H9 (cell line): ENCODE data around the gene OGFOD2. TPM values are rescaled to one million over a fixed set of nuclear protein-coding genes. Genes with fewer than 3 reads are reported as not detected.

Source experiments
- DNase-seq: peaks from one replicate; pipeline ENCODE4 v3.0.0-alpha.2; 2017
- H2AFZ ChIP-seq: one replicate; pipeline ENCODE4 v1.6.1; 2013; ENCODE audit warnings: mild to moderate bottlenecking, low read length, control low read depth, moderate library complexity
- H2AK5ac ChIP-seq: 2 replicates; pipeline ENCODE4 v1.6.1; 2013; ENCODE audit warnings: low read length, control low read depth, mixed read lengths; ENCODE audit not compliant: insufficient read length
- H2BK120ac ChIP-seq: one replicate; pipeline ENCODE4 v1.6.1; 2013; ENCODE audit warnings: low read depth, mild to moderate bottlenecking, low read length, control low read depth, inconsistent platforms; ENCODE audit not compliant: poor library complexity, severe bottlenecking
- H2BK12ac ChIP-seq: 2 replicates; pipeline ENCODE4 v1.6.1; 2013; ENCODE audit warnings: low read length, control low read depth, mixed read lengths, low read depth; ENCODE audit not compliant: insufficient read length
- H2BK15ac ChIP-seq: 2 replicates; pipeline ENCODE4 v1.6.1; 2013; ENCODE audit warnings: low read depth, low read length, control low read depth
- H2BK20ac ChIP-seq: one replicate; pipeline ENCODE4 v1.6.1; 2013; ENCODE audit warnings: low read depth, mild to moderate bottlenecking, low read length, control low read depth, inconsistent platforms; ENCODE audit not compliant: poor library complexity, severe bottlenecking
- H2BK5ac ChIP-seq: 2 replicates; pipeline ENCODE4 v1.6.1; 2013; ENCODE audit warnings: low read length, control low read depth, mixed read lengths; ENCODE audit not compliant: insufficient read length
- H3K14ac ChIP-seq: 2 replicates; pipeline ENCODE4 v1.6.1; 2013; ENCODE audit warnings: low read length, control low read depth; ENCODE audit not compliant: insufficient read depth
- H3K18ac ChIP-seq: 2 replicates; pipeline ENCODE4 v1.6.1; 2013; ENCODE audit warnings: low read depth, mild to moderate bottlenecking, mixed read lengths, low read length, control low read depth; ENCODE audit not compliant: insufficient read length
- H3K23ac ChIP-seq: 2 replicates; pipeline ENCODE4 v1.6.1; 2013; ENCODE audit warnings: low read length, control low read depth, mixed read lengths, low read depth; ENCODE audit not compliant: insufficient read length
- H3K23me2 ChIP-seq: 2 replicates; pipeline ENCODE4 v1.6.1; 2013; ENCODE audit warnings: low read depth, mild to moderate bottlenecking, mixed read lengths, low read length, control low read depth; ENCODE audit not compliant: insufficient read length, poor library complexity, severe bottlenecking
- H3K27ac ChIP-seq: 2 replicates; pipeline ENCODE4 v1.5.1; 2013; ENCODE audit warnings: low read length, control low read depth, mixed read lengths, low read depth; ENCODE audit not compliant: insufficient read length
- H3K27me3 ChIP-seq: 2 replicates; pipeline ENCODE4 v1.6.1; 2013; ENCODE audit warnings: low read length, control low read depth, inconsistent platforms; ENCODE audit not compliant: insufficient read depth
- H3K4ac ChIP-seq: 2 replicates; pipeline ENCODE4 v1.6.1; 2013; ENCODE audit warnings: low read depth, mild to moderate bottlenecking, control low read depth, inconsistent platforms, low read length, moderate library complexity
- H3K4me1 ChIP-seq: 2 replicates; pipeline ENCODE4 v1.6.1; 2013; ENCODE audit warnings: low read length, control low read depth, inconsistent platforms; ENCODE audit not compliant: insufficient read depth
- H3K4me2 ChIP-seq: 2 replicates; pipeline ENCODE4 v1.6.1; 2013; ENCODE audit warnings: low read length, control low read depth, mixed read lengths; ENCODE audit not compliant: insufficient read length, insufficient read depth
- H3K56ac ChIP-seq: 2 replicates; pipeline ENCODE4 v1.6.1; 2013; ENCODE audit warnings: low read depth, mild to moderate bottlenecking, mixed read lengths, low read length, control low read depth; ENCODE audit not compliant: insufficient read length
- H3K79me1 ChIP-seq: 2 replicates; pipeline ENCODE4 v1.6.1; 2013; ENCODE audit warnings: low read depth, mild to moderate bottlenecking, moderate library complexity, low read length, control low read depth, inconsistent platforms; ENCODE audit not compliant: insufficient read depth, poor library complexity, severe bottlenecking
- H3K79me2 ChIP-seq: 2 replicates; pipeline ENCODE4 v1.6.1; 2013; ENCODE audit warnings: low read length, control low read depth, inconsistent platforms; ENCODE audit not compliant: insufficient read depth
- H3K9ac ChIP-seq: 2 replicates; pipeline ENCODE4 v1.6.1; 2013; ENCODE audit warnings: low read length, control low read depth, mixed read lengths; ENCODE audit not compliant: insufficient read length; ENCODE audit errors: extremely low read depth
- H3K9me3 ChIP-seq: one replicate; pipeline ENCODE4 v1.6.1; 2013; ENCODE audit warnings: low read depth, low read length, inconsistent platforms; ENCODE audit not compliant: control insufficient read depth
- H3T11ph ChIP-seq: one replicate; pipeline ENCODE4 v1.6.1; 2013; ENCODE audit warnings: mild to moderate bottlenecking, low read length, control low read depth, inconsistent platforms
- H4K20me1 ChIP-seq: one replicate; pipeline ENCODE4 v1.6.1; 2013; ENCODE audit not compliant: control insufficient read depth, insufficient read length, insufficient read depth
- H4K5ac ChIP-seq: 2 replicates; pipeline ENCODE4 v1.6.1; 2013; ENCODE audit warnings: low read depth, mild to moderate bottlenecking, mixed read lengths, low read length, control low read depth; ENCODE audit not compliant: insufficient read length
- H4K8ac ChIP-seq: replicated peaks from 2 replicates; pipeline ENCODE4 v1.6.1; 2013; ENCODE audit warnings: low read length, control low read depth, mixed read lengths, low read depth; ENCODE audit not compliant: insufficient read length
- H4K91ac ChIP-seq: 2 replicates; pipeline ENCODE4 v1.6.1; 2013; ENCODE audit warnings: low read depth, mild to moderate bottlenecking, moderate library complexity, mixed read lengths, low read length, control low read depth; ENCODE audit not compliant: insufficient read length
- H3K27ac Mint-ChIP-seq, 3 experiments: 2 replicates in 2 of 3; 3 replicates in 1 of 3; pipeline ENCODE4 v1.8.0; 2020 to 2021; ENCODE audit warnings: mixed read lengths in 3 of 3, mild to moderate bottlenecking in 1 of 3, moderate library complexity in 1 of 3
- H3K27me3 Mint-ChIP-seq: 2 replicates; pipeline ENCODE4 v1.8.0; 2021; ENCODE audit warnings: low read depth, mild to moderate bottlenecking, moderate library complexity, mixed read lengths
- H3K36me3 Mint-ChIP-seq, 3 experiments: 2 replicates in 2 of 3; 3 replicates in 1 of 3; pipeline ENCODE4 v1.8.0; 2020 to 2021; ENCODE audit warnings: low read depth in 3 of 3, mixed read lengths in 3 of 3; ENCODE audit not compliant: insufficient read depth in 1 of 3
- H3K4me1 Mint-ChIP-seq, 2 experiments: 2 replicates each; pipeline ENCODE4 v1.8.0; 2020; ENCODE audit warnings: mixed read lengths in 2 of 2
- H3K4me3 Mint-ChIP-seq, 2 experiments: 2 replicates in 1 of 2; 3 replicates in 1 of 2; pipeline ENCODE4 v1.8.0; 2020 to 2021; ENCODE audit warnings: mild to moderate bottlenecking in 2 of 2, mixed read lengths in 2 of 2, moderate library complexity in 1 of 2
- H3K9me3 Mint-ChIP-seq, 2 experiments: 2 replicates in 1 of 2; 3 replicates in 1 of 2; pipeline ENCODE4 v1.8.0; 2020; ENCODE audit warnings: mild to moderate bottlenecking in 2 of 2, mixed read lengths in 2 of 2, moderate library complexity in 1 of 2
- WGBS: extraction: QIAGEN DNeasy Blood & Tissue Kit; methylation state at CpG from one replicate; pipeline ENCODE4 v1.1.7; 2013; ENCODE audit warnings: missing lambda C conversion rate, low lambda C conversion rate, mixed read lengths; ENCODE audit not compliant: insufficient read length; ENCODE audit errors: extremely low coverage; 5-methylcytosine and 5-hydroxymethylcytosine counted together
- total RNA-seq: library from RNA; stranded (reverse); gene quantifications from 2 replicates; pipeline ENCODE4 v1.2.1, GENCODE V29; 2021
- TF ChIP-seq, protein P1 (sequence below): fragments of 200-600 bp; sonication (generic); conservative IDR thresholded peaks from 3 replicates; pipeline ENCODE4 v1.8.0; 2021; ENCODE audit warnings: antibody characterized with exemption, mild to moderate bottlenecking

Gene OGFOD2
- total RNA-seq, 1 experiment from 2014 or later = 14.7 TPM

DNA sequence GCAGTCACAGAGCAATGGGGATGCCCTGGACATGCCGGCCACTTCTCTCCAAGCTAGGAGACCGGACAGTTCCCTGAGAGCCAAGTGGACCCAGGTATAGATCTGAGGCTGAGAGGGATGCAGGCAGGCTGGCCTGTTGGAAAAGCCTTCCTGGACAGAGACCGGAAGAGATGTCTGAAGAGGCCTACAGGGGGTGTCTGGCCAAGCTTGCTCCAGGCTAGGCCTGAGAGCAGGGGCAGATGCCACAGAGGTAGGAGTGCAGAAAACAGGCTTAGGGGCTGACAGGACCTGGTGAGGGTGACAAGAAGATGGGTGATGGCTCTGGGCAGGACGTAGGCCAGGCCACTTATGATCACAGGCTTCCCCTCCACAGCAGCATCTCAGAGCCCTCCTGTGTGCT, 35.6 kb downstream of the OGFOD2 start:
- Histone ChIP-seq H3T11ph (no peak overlapping the region), H3K27ac (no peak overlapping the region), H4K91ac (no peak overlapping the region), H3K23me2 (no peaks in the 10 kb centered on the region), H3K14ac (no peak overlapping the region), H3K27me3 (no peaks in the 10 kb centered on the region), H4K5ac (no peak overlapping the region), H3K9me3 (no peaks in the 10 kb centered on the region), H3K4me2 (no peak overlapping the region), H2BK5ac (no peak overlapping the region), H3K79me1 (no peaks in the 10 kb centered on the region), H3K18ac (no peak overlapping the region), H3K9ac (no peak overlapping the region), H2BK15ac (no peak overlapping the region), H2BK12ac (no peak overlapping the region), H3K79me2 (no peaks in the 10 kb centered on the region), H2AFZ (no peak overlapping the region), H4K20me1 (no peaks in the 10 kb centered on the region), H2BK20ac (no peak overlapping the region), H2BK120ac (no peak overlapping the region), H4K8ac (no peak overlapping the region), H3K23ac (no peak overlapping the region), H3K4ac (no peak overlapping the region), H2AK5ac (no peak overlapping the region), H3K4me1 (no peaks in the 10 kb centered on the region), H3K56ac (no peak overlapping the region)
- H3K9me3 Mint-ChIP-seq = no peaks in the 10 kb centered on the region
- no CpG with 5 or more reads among the region's 4 CpGs for WGBS
- H3K4me3 Mint-ChIP-seq = no peak overlapping the region
- H3K27ac Mint-ChIP-seq = no peak overlapping the region
- no peak for DNase-seq
- 0 out of 4 replicates have a peak, but pooled peaks cover 0 to 3% of the 10 kb centered on the region in 2 experiments for H3K4me1 Mint-ChIP-seq
- peaks cover 2% of the 10 kb centered on the region for H3K27me3 Mint-ChIP-seq
- H3K36me3 Mint-ChIP-seq = no peaks in the 10 kb centered on the region; a peak in 1 of 7 replicates
- TF ChIP-seq, protein P1, sequence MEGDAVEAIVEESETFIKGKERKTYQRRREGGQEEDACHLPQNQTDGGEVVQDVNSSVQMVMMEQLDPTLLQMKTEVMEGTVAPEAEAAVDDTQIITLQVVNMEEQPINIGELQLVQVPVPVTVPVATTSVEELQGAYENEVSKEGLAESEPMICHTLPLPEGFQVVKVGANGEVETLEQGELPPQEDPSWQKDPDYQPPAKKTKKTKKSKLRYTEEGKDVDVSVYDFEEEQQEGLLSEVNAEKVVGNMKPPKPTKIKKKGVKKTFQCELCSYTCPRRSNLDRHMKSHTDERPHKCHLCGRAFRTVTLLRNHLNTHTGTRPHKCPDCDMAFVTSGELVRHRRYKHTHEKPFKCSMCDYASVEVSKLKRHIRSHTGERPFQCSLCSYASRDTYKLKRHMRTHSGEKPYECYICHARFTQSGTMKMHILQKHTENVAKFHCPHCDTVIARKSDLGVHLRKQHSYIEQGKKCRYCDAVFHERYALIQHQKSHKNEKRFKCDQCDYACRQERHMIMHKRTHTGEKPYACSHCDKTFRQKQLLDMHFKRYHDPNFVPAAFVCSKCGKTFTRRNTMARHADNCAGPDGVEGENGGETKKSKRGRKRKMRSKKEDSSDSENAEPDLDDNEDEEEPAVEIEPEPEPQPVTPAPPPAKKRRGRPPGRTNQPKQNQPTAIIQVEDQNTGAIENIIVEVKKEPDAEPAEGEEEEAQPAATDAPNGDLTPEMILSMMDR = 0 out of 3 replicates have a peak, but pooled peaks have one; percentile 21
